Spleen (tissue), 7 donors: Measurements from ENCODE around the gene AP1G1.

Experiments
- CTCF ChIP-seq, 11 experiments: fragments of 200-600 bp in 7 of 11; fragments of 450-650 bp in 4 of 11; sonication (generic) in 4 of 11; IDR thresholded peaks in 8 of 11; conservative IDR thresholded peaks in 3 of 11; 1 replicate in 7 of 11; 2 replicates in 4 of 11; pipeline versions ENCODE4 v1.4.0 to v1.8.0; 2016 to 2021; ENCODE audit warnings: antibody characterized with exemption in 11 of 11, inconsistent platforms in 4 of 11, mild to moderate bottlenecking in 1 of 11
- POLR2A ChIP-seq, 3 donors: fragments of 450-650 bp; IDR thresholded peaks; one replicate each; pipeline ENCODE4 v1.5.1; 2017; ENCODE audit warnings: antibody characterized with exemption in 3 of 3, mild to moderate bottlenecking in 1 of 3
- donor health status: DM: no; HTN: no; CAD: no; lungs with moderate emphysema.
- donor health status: DM: no; HTN: no; CAD: no.
- donor health status: DM: no; HTN: no; CAD: no.

DNA sequence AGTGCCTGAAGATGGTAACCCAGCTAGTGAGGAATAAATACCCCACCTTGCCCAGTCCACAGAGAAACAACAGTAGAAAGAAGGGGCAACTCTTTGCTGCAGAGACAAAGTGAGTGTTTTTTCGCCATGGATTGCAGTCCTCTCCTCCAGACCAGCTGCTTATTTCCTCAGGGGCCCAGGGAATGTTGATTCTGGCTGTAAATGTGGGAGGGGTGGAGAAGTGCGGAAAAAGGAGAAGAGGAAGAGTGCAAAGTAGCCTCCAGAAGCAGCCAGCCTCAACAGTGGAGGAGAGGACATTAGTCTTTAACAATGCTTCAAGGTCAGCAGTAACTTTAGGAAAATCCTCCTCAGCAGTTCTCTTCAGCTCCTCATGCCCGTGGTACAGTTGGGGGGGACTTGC is 76.0 kb downstream of the AP1G1 start:
- no peak for TF ChIP-seq CTCF (IDR thresholded peaks at IDR 0.05 in 8 of 11, conservative IDR thresholded peaks at IDR 0.05 in 3 of 11)
- no peak for TF ChIP-seq POLR2A (IDR thresholded peaks at IDR 0.05)
